BLaER1 treated with 17β-estradiol and CSF1 and Interleukin-3, amounts not matched to agents 10 nM and 100 nM (cell line): ENCODE data around the gene IGSF21.

Experiments
- H3K27ac ChIP-seq, 11 experiments: shearing (Covaris generic); formaldehyde crosslinking; 2 replicates each; pipeline ENCODE4 v1.8.1; 2022
- H3K27me3 ChIP-seq, 11 experiments: shearing (Covaris generic); formaldehyde crosslinking; 2 replicates each; pipeline ENCODE4 v1.8.1; 2022
- H3K36me3 ChIP-seq, 11 experiments: shearing (Covaris generic); formaldehyde crosslinking; 2 replicates each; pipeline ENCODE4 v1.8.1; 2022
- H3K4me1 ChIP-seq, 10 experiments: shearing (Covaris generic); formaldehyde crosslinking; 2 replicates each; pipeline ENCODE4 v1.8.1; 2022
- H3K4me2 ChIP-seq, 11 experiments: shearing (Covaris generic); formaldehyde crosslinking; 2 replicates each; pipeline ENCODE4 v1.8.1; 2022
- H3K4me3 ChIP-seq, 10 experiments: shearing (Covaris generic); formaldehyde crosslinking; 2 replicates each; pipeline ENCODE4 v1.8.1; 2022
- H3K9ac ChIP-seq, 11 experiments: shearing (Covaris generic); formaldehyde crosslinking; 2 replicates each; pipeline ENCODE4 v1.8.1; 2022
- H3K9me3 ChIP-seq, 11 experiments: shearing (Covaris generic); formaldehyde crosslinking; replicated peaks in 1 of 11; 2 replicates each; pipeline ENCODE4 v1.8.1; 2022
- H4K20me1 ChIP-seq, 11 experiments: shearing (Covaris generic); formaldehyde crosslinking; 2 replicates each; pipeline ENCODE4 v1.8.1; 2022
- Cebpa-rat ChIP-seq, 11 experiments: shearing (Covaris generic); IDR thresholded peaks; 2 replicates each; pipeline ENCODE4 v1.8.1; 2022

The IGSF21 gene

DNA sequence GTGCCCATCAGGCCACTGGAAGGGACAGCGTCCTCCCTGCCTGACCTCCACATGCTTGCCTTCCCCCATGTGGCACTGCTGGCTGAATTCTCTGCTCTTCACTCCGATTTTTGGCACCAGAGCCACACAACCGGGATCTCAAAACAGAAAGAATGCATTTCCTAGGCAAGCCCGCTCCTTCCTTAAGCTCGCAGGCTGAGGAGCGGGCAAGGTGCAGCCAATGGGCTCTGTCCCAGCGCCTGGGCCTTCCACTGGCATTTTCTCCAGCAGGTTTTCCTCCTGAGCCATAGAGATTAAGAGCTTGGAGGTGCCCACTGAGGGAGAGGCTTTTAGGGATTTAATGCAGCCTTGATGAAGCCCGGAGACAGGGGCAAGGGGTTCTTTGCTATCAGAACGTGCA is 158.0 kb downstream of the IGSF21 start:
- Histone ChIP-seq H3K27ac (no peak overlapping the region), H3K36me3 (no peaks in the 10 kb centered on the region), H3K27me3 (no peaks in the 10 kb centered on the region; a peak in 2 of 22 replicates), H3K4me3 (no peak overlapping the region), H3K4me2 (no peak overlapping the region), H3K9me3 (no peaks in the 10 kb centered on the region), H4K20me1 (peaks cover 0 to 42% (median 0%) of the 10 kb centered on the region in 11 experiments; a peak in 3 of 22 replicates), H3K4me1 (no peaks in the 10 kb centered on the region), H3K9ac (no peak overlapping the region)
- no peak for TF ChIP-seq Cebpa-rat (IDR thresholded peaks at IDR 0.05)

DNA sequence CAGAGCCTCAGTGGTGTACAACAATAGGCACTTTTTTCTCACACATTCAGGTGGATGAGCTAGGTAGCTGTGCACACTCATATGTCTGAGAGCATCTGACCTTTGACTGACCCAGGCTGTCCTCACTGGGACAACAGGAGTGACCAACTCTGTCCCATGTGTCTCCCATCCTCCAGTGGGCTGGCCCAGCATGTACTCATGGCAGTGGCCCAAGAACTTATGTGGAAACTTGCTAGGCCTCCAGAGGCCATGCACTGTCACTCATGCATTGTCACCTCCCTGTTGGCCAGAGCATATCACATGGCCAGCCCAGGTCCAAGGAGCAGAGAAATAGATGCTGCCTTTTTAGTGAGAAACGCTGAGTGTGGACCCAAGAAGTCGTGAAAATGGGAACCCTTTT is 158.8 kb downstream of the IGSF21 start:
- Histone ChIP-seq H3K4me2 (no peak overlapping the region), H3K4me1 (no peaks in the 10 kb centered on the region), H3K9me3 (no peaks in the 10 kb centered on the region), H4K20me1 (peaks cover 0 to 36% (median 0%) of the 10 kb centered on the region in 11 experiments; a peak in 2 of 22 replicates), H3K9ac (no peak overlapping the region), H3K27ac (no peak overlapping the region), H3K36me3 (no peaks in the 10 kb centered on the region), H3K4me3 (no peak overlapping the region), H3K27me3 (no peaks in the 10 kb centered on the region; a peak in 1 of 22 replicates)
- TF ChIP-seq Cebpa-rat (IDR thresholded peaks at IDR 0.05): no peak

DNA sequence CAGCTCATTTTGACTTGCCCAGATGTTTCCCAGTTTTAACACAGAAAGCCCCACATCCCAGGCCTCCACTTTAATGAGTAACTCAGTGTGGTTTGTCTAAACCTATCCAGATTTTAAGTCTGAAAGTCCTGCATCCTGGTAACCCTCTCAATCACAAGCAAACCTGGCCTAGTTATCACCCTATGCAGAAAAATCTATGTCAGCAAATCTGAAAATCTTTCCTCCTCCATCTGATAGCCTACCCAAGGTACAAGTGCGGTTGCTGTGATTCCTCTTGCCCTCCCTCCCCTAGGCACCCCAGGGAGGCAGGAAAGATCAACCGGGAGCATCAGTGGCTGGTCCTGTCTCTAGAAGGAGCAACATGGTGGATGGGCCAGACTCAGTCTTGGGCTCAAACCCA is 163.7 kb downstream of the IGSF21 start:
- Histone ChIP-seq H3K9me3 (no peaks in the 10 kb centered on the region), H3K4me1 (no peaks in the 10 kb centered on the region), H3K27me3 (no peaks in the 10 kb centered on the region), H3K4me2 (no peak overlapping the region), H4K20me1 (peaks cover 0 to 21% (median 0%) of the 10 kb centered on the region in 11 experiments; a peak in 3 of 22 replicates), H3K36me3 (no peaks in the 10 kb centered on the region), H3K9ac (no peak overlapping the region), H3K4me3 (no peak overlapping the region), H3K27ac (no peak overlapping the region)
- no peak for TF ChIP-seq Cebpa-rat (IDR thresholded peaks at IDR 0.05)

DNA sequence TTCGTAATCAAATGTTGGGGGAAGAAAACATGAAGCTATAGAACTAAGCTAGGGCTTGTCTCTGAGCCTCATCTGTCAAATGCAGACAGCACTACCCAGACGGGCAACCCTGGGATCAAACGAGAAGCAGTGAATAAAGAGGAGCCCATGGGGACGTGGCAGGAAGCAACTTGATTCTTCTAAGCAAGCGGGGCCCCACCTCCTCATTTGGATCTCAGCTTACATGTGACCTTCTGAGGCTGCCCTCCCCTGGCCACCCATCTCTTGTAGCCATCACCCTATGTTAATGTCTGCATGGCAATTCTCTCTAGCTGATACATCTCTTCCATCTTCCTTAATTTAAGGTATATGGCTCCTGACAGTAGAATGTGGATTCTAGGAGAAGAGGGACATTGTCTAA is 171.3 kb downstream of the IGSF21 start:
- H3K4me2 ChIP-seq: peak overlapping the region in 4 of 11 experiments; percentile 17 to 41 (median 20); a peak in 7 of 22 replicates
- H3K4me3 ChIP-seq: no peak overlapping the region
- H3K4me1 ChIP-seq: peaks cover 0 to 18% (median 9%) of the 10 kb centered on the region in 10 experiments; a peak in 16 of 20 replicates
- no peaks in the 10 kb centered on the region; a peak in 1 of 22 replicates for H3K27me3 ChIP-seq
- no peaks in the 10 kb centered on the region for H3K9me3 ChIP-seq
- no peak for TF ChIP-seq Cebpa-rat (IDR thresholded peaks at IDR 0.05)
- H3K9ac ChIP-seq: no peak overlapping the region
- H3K36me3 ChIP-seq: no peaks in the 10 kb centered on the region
- H4K20me1 ChIP-seq: peaks cover 0 to 15% (median 0%) of the 10 kb centered on the region in 11 experiments; a peak in 3 of 22 replicates
- no peak overlapping the region for H3K27ac ChIP-seq

DNA sequence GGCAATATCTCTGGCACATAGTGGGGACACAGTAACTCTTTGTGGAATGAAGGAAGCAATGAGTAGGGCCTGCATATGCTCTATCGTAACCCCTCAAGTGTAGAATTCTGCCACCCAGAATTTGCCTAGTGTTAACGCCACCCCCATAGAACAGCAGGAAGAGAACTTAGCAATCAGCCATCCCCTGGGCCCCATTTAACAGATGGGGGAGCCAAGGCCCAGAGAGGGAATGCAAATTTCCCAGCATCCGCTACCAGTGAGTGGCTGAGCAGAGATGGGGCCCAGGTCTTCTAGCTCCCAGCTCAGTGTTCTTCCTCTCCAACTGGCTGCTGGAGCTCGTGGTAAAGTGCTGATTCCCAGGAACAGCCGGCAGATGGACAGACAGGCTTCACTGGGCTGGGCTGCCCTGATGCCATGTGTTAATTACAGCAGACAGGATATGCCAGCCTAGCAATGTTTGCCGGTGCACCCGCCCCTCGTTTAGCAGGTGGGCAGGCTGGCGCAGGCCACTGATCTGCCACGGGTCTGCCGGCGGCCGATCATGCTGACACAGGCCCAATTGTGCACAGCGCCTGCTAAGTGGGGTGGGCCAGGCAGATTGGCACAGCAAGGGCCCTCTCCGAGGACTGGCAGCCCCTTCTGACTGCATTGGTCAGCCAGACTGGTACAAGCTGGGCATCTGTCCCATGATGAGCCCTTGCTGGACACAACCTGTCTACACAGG is 171.9 kb downstream of the IGSF21 start:
- no peak overlapping the region for H3K27ac ChIP-seq
- no peaks in the 10 kb centered on the region; a peak in 1 of 22 replicates for H3K27me3 ChIP-seq
- no peak for TF ChIP-seq Cebpa-rat (IDR thresholded peaks at IDR 0.05)
- peaks cover 0 to 15% (median 0%) of the 10 kb centered on the region in 11 experiments; a peak in 3 of 22 replicates for H4K20me1 ChIP-seq
- H3K9ac ChIP-seq: no peak overlapping the region
- no peaks in the 10 kb centered on the region for H3K9me3 ChIP-seq
- H3K4me2 ChIP-seq: peak overlapping the region in 3 of 11 experiments; percentile 17 to 41 (median 17); a peak in 3 of 22 replicates
- H3K36me3 ChIP-seq: no peaks in the 10 kb centered on the region
- peaks cover 0 to 18% (median 11%) of the 10 kb centered on the region in 10 experiments; a peak in 16 of 20 replicates for H3K4me1 ChIP-seq
- no peak overlapping the region for H3K4me3 ChIP-seq

DNA sequence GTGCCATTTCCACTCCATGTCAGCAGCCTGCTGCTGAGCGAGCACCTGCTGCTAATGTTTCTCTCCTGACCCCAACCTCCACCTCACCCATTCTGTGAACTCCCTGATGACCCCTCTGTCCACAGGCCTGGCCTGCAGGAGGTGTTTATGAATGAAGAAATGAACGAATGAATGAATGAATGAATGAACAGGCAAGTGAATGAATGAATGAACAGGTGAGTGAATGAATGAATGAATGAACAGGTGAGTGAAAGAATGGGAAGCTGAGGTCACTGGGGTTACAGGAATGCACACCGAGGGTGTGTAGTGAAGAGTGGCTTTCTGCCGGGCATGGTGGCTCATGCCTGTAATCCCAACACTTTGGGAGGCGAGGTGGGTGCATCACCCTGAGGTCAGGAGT is 173.4 kb downstream of the IGSF21 start:
- Histone ChIP-seq H4K20me1 (peaks cover 0 to 15% (median 0%) of the 10 kb centered on the region in 11 experiments; a peak in 4 of 22 replicates), H3K4me2 (no peak overlapping the region), H3K27ac (no peak overlapping the region), H3K9me3 (no peaks in the 10 kb centered on the region), H3K4me3 (no peak overlapping the region), H3K27me3 (no peaks in the 10 kb centered on the region; a peak in 1 of 22 replicates), H3K4me1 (peaks cover 0 to 18% (median 11%) of the 10 kb centered on the region in 10 experiments; a peak in 16 of 20 replicates), H3K36me3 (no peaks in the 10 kb centered on the region), H3K9ac (no peak overlapping the region)
- no peak for TF ChIP-seq Cebpa-rat (IDR thresholded peaks at IDR 0.05)

DNA sequence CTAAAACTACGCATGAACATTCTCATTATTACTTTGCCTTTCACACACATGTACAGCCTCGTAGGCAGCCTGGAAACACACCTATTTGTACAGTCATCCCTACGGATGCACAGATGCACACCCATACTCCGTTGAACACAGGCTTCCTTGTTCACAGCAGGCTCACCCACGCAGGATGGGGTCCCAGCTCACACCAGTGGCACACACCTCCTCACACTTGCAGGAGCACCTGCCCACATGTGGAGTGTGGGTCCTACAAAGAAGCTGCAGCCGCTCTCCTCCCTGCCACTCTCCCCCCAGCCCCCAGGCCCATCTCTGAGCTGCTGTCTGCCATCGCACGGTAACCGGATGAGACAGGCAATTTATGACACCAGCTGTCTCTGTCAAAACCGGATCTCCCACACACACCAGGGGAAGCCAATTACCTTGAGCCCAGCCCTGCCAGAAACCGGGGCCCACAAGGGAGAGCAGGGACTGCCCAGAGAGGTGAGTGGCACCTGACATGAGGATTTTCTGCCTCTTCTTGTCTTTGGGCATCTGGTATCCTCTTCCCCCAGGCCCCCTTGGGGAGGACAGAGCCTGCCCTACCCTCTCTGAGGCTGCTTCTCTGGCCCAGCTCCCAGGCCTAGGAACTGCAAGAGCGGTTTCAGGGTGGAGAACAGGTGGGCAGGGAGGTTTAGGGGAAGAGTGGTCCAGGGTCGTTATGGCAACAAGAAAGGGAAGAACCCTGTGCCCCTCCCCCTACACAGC is 175.4 kb downstream of the IGSF21 start:
- Histone ChIP-seq H3K27me3 (no peaks in the 10 kb centered on the region; a peak in 1 of 22 replicates), H3K36me3 (no peaks in the 10 kb centered on the region), H3K4me2 (peak overlapping the region in 5 of 11 experiments; percentile 4 to 28 (median 14); a peak in 2 of 22 replicates), H4K20me1 (peaks cover 0 to 15% (median 0%) of the 10 kb centered on the region in 11 experiments; a peak in 4 of 22 replicates), H3K4me1 (peaks cover 0 to 18% (median 12%) of the 10 kb centered on the region in 10 experiments; a peak in 16 of 20 replicates), H3K9me3 (no peaks in the 10 kb centered on the region), H3K4me3 (no peak overlapping the region), H3K27ac (no peak overlapping the region), H3K9ac (no peak overlapping the region)
- TF ChIP-seq Cebpa-rat (IDR thresholded peaks at IDR 0.05): no peak

DNA sequence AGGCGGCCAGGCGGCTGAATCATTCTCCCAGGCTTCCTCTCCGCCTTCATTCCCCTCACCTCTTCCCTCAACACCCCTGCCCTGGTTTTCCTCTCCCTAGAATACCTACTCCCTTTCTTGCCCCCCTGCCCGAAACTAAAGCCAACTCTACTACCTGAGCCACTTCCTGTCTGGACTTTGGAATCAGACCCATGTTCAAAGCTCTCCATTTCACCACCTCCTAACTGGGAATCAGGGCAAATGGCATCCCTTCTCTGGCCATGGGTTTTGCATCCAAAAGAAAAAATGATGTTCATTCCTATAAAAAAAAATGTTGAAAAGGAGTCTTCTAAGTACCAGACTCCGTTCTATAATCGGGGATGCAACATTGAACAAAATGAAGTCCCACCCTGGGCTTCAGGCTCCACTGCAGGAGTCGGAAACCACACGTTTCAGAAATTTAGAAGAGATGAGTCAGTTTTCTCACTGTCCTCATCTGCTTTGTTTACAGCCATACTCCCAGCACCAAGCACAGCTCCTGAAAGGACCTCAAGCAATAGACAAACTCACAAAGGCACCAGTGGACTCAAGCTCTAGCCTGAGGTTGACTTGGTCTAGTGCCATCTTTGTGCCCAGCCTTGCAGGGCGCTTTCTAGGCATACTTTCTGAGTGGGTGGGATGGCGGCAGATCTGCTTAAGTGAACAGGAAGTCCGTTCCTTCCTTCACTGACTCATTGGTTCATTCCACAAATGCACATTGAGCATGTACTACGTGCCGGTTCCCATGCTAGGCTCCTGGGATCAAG is 176.2 kb downstream of the IGSF21 start:
- Histone ChIP-seq H3K4me2 (peak overlapping the region in 6 of 11 experiments; percentile 4 to 28 (median 10); a peak in 3 of 22 replicates), H3K9me3 (no peaks in the 10 kb centered on the region), H3K36me3 (no peaks in the 10 kb centered on the region), H4K20me1 (peaks cover 0 to 15% (median 0%) of the 10 kb centered on the region in 11 experiments; a peak in 4 of 22 replicates), H3K9ac (no peak overlapping the region), H3K27ac (no peak overlapping the region), H3K4me3 (no peak overlapping the region), H3K4me1 (peaks cover 0 to 20% (median 11%) of the 10 kb centered on the region in 10 experiments; a peak in 16 of 20 replicates), H3K27me3 (no peaks in the 10 kb centered on the region; a peak in 1 of 22 replicates)
- TF ChIP-seq Cebpa-rat (IDR thresholded peaks at IDR 0.05): no peak
